Cardiac muscle cell (in vitro differentiated cells and primary cell): Measurements from ENCODE around the gene SMARCD3. TPM values are rescaled to one million over a fixed set of nuclear protein-coding genes. Genes with fewer than 3 reads are reported as not detected.

Experiments used
- DNase-seq, 2 donors: peaks; one replicate each; pipeline versions ENCODE4 v3.0.0 to v3.0.0-alpha.2; 2010 to 2017; ENCODE audit warnings: low read depth in 1 of 2, low spot score in 1 of 2
- H3K27ac ChIP-seq: fragments of 200-600 bp; sonication (generic); 2 replicates; pipeline ENCODE4 v1.5.1; 2016
- H3K27me3 ChIP-seq: fragments of 200-600 bp; sonication (generic); 2 replicates; pipeline ENCODE4 v1.6.0; 2016; ENCODE audit warnings: control low read depth
- H3K36me3 ChIP-seq: fragments of 200-600 bp; sonication (generic); 2 replicates; pipeline ENCODE4 v1.5.1; 2016; ENCODE audit warnings: control low read depth
- H3K4me1 ChIP-seq: fragments of 200-600 bp; sonication (generic); 2 replicates; pipeline ENCODE4 v1.8.1; 2017; ENCODE audit warnings: low read depth, mild to moderate bottlenecking, mixed run types
- H3K4me3 ChIP-seq: fragments of 200-600 bp; sonication (generic); 2 replicates; pipeline ENCODE4 v1.5.1; 2016; ENCODE audit warnings: mild to moderate bottlenecking
- H3K9me3 ChIP-seq: fragments of 200-600 bp; sonication (generic); 2 replicates; pipeline ENCODE4 v1.5.1; 2017; ENCODE audit warnings: low read depth, mild to moderate bottlenecking, control low read depth
- polyA plus RNA-seq: library from polyadenylated mRNA; unstranded; fragments of >200 nt; fragmentation: Nextera tagmentation; extraction: Ambion mirVana; gene quantifications from 2 replicates; pipeline ENCODE4 v1.2.1, GENCODE V29; 2016
- total RNA-seq: library from RNA; depleted of rRNA; stranded (reverse); fragments of >200 nt; gene quantifications from 2 replicates; pipeline ENCODE4 v1.2.3, GENCODE V29; 2016
- TF ChIP-seq, protein P1 (sequence below): IDR thresholded peaks from 2 replicates; pipeline ENCODE4 v1.5.1; 2012; ENCODE audit warnings: low read depth, mild to moderate bottlenecking, low read length

The SMARCD3 gene
- total and polyA plus RNA-seq, 2 experiments from 2014 or later = 180 to 237 TPM

DNA sequence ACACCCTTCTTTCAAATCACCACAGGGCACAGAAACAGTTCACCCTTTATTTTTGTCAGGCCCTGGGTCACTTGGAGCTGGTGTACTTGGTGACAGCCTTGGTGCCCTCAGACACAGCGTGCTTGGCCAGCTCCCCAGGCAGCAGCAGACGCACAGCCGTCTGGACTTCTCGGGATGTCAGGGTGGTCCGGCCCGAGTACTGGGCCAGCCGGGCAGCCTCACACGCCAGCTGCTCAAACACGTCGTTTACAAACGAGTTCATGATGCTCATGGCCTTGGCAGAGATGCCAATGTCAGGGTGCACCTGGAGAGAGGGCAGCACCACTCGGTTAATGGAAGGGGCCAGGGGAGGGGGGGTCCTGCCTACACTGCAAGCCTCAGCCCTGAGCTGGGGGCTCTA is 40.7 kb downstream of the SMARCD3 start:
- H3K9me3 ChIP-seq = no peaks in the 10 kb centered on the region
- H3K4me1 ChIP-seq = peaks cover 4% of the 10 kb centered on the region
- H3K4me3 ChIP-seq = no peak overlapping the region
- H3K36me3 ChIP-seq = peaks cover 3% of the 10 kb centered on the region
- no peak overlapping the region for H3K27ac ChIP-seq
- H3K27me3 ChIP-seq = no peaks in the 10 kb centered on the region
- TF ChIP-seq, protein P1, sequence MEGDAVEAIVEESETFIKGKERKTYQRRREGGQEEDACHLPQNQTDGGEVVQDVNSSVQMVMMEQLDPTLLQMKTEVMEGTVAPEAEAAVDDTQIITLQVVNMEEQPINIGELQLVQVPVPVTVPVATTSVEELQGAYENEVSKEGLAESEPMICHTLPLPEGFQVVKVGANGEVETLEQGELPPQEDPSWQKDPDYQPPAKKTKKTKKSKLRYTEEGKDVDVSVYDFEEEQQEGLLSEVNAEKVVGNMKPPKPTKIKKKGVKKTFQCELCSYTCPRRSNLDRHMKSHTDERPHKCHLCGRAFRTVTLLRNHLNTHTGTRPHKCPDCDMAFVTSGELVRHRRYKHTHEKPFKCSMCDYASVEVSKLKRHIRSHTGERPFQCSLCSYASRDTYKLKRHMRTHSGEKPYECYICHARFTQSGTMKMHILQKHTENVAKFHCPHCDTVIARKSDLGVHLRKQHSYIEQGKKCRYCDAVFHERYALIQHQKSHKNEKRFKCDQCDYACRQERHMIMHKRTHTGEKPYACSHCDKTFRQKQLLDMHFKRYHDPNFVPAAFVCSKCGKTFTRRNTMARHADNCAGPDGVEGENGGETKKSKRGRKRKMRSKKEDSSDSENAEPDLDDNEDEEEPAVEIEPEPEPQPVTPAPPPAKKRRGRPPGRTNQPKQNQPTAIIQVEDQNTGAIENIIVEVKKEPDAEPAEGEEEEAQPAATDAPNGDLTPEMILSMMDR = no peak
- no peak for DNase-seq

DNA sequence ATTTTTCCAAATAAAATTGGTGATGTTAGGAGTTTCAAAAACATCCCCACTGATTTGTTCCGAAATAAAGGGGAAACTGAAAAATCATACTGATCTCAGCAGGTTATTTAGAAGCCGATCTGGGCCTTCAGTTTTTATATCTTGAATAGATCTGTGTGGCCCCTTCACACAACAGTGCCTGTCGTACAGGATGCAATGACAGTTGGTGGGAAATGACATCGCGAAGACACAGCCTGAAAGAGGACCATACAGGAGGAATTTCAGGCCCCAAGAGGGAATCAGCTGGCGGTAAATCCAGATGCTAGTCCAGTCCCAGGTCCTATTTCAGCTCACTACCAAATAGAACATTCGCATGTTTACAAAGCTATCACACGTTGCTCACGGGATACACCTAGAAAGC is 41.2 kb downstream of the SMARCD3 start:
- no peaks in the 10 kb centered on the region for H3K9me3 ChIP-seq
- no peak for DNase-seq
- TF ChIP-seq, protein P1 = no peak

DNA sequence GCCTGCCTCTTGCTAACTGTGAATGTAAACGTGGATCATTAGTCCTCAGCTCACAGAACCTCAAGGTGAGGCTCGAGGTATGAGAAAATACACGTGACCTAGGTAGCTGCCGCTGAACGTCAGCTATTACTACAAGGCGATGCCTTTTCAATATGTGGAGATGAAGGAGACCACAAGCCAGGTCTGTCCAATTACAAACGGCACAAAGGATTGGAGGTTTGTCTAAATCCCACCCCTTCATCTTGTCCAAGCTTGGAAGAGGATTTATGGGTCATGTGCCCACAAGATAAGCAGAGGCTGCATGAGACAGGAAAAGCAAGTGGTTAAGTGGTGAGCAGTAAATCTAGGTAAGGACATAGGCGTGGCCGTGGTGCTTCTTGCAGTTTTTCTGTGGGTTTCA is 41.6 kb downstream of the SMARCD3 start:
- Histone ChIP-seq H3K4me1 (peaks cover 4% of the 10 kb centered on the region), H3K27ac (no peak overlapping the region), H3K27me3 (no peaks in the 10 kb centered on the region), H3K36me3 (peaks cover under 1% of the 10 kb centered on the region), H3K9me3 (no peaks in the 10 kb centered on the region), H3K4me3 (no peak overlapping the region)
- TF ChIP-seq, protein P1 = no peak
- DNase-seq = no peak

More for the DNA sequence above, 41.2 kb downstream of the SMARCD3 start:
- Histone ChIP-seq H3K4me3 (no peak overlapping the region), H3K27ac (no peak overlapping the region), H3K27me3 (no peaks in the 10 kb centered on the region), H3K36me3 (peaks cover 3% of the 10 kb centered on the region), H3K4me1 (peaks cover 4% of the 10 kb centered on the region)

- Histone ChIP-seq H3K9me3 (no peaks in the 10 kb centered on the region), H3K27ac (no peak overlapping the region), H3K36me3 (no peaks in the 10 kb centered on the region), H3K4me3 (no peak overlapping the region), H3K27me3 (no peaks in the 10 kb centered on the region), H3K4me1 (peaks cover 4% of the 10 kb centered on the region)
- no peak for DNase-seq
- TF ChIP-seq, protein P1 = no peak
Observed at GRCh38 chr7:151205730-151206129, 42.8 kb downstream of the SMARCD3 start.

GRCh38 chr7:151204383-151205032 is 44.0 kb downstream of the SMARCD3 start:
- DNase-seq = no peak
- H3K4me3 ChIP-seq = no peak overlapping the region
- TF ChIP-seq, protein P1 = peak; percentile 14
- no peaks in the 10 kb centered on the region for H3K9me3 ChIP-seq
- no peak overlapping the region for H3K27ac ChIP-seq
- peaks cover 4% of the 10 kb centered on the region for H3K4me1 ChIP-seq
- no peaks in the 10 kb centered on the region for H3K36me3 ChIP-seq
- no peaks in the 10 kb centered on the region for H3K27me3 ChIP-seq
